ENCODE measurements around the gene EIPR1.

EIPR1 gene

DNA sequence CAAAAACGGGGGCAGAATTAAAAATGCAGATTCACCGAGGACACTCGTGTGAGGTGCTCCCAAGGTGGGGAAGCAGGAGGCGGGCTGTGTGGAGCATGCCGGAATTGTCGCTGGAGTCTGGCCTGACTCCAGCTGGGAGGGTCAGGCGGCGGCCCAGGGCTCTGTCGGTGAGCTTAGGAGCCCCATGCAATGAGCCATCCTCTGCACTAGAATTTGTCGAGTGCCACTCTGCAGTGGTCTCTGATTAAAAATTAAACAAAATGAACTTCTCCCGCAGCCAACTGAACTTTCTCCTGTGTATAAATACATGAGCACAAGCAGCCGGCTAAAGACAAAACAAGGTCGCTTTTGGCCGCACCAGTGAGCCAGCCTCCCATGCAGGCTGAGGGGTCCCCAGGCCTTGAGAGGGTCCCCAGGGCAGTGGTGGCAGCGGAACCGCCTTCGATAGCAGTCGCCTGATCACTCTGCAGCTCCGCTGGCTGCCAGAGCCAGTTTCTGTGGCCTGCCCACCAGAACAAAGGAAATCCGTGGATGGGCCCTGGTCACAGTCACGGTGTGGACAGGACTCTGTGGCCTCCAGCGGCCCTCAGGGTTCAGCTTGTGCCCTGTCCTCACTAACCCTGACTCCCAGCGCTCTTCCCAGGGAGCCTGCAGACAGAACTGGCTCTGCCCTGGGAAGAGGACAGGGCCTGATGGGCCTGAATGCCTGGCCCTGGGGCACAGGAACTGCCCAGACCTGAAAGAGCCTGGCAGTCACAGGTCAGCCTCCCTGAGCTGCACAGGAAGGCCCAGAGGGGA, 201.3 kb downstream of the EIPR1 start:
- DNase-seq (ENCODE audit: low read depth) = no peak
- H3K4me3 ChIP-seq (ENCODE audit: low read depth, low read length) = no peak overlapping the region

DNA sequence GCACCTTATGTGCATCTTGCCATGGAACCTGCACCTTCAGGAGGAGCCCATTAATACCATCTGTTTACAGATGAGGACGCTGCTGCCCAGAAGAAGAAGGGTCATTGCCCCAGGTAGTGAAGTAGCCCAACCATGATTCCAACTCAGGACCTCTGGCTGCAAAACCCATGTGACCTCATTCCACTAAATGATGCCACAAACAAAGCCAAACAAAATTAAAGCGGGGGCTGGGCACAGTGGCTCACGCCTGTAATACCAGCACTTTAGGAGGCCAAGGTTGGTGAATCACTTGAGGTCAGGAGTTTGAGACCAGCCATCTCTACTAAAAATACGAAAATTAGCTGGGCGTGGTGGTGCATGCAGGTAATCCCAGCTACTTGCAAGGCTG, 202.1 kb downstream of the EIPR1 start:
- no peak for DNase-seq (ENCODE audit: low read depth)

DNA sequence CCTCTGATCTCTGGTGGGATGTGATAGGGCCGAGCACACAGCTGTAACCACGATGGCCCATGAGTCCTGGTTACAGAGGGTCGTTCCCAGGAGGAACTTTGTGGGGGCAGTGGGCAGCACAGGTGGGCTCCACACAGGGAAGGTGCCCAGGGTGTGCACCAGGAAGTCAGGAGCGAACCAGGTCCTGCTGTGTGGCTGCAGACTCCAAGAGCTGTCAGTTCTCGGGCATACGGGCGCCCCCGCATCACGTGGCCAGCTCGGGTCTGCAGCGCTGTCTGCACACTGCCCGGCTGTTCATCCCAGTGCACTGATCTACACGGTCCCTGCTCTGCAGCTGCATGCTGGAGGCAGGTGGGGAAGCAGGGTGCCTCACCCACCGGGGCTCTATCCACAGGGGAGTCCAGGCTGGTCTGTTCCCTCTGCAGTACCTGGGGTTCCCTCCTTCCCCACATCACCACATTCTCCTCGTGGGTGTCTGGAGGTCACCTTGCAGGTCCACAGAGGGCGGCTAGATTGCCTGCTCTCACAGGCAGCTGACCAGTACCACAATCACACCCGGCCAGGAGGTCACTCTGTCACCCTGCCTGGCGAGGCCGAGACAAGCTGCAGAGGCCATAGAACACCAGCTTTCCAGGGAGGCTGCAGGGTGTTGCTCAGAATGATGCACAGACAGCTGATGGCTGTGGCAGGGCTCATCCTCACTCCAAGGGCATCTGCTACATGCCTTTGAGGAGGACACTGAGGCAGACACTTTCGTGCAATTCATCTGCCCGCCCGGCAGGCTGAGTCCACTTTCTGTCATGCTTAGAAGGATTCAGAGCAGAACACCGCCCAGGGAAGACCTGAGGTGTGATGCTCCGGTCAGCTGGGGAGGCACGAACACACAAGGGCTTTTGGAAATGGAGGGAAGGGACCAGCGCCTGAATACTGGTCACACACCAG, 202.7 kb downstream of the EIPR1 start:
- H3K4me3 ChIP-seq (ENCODE audit: low read depth, low read length) = no peak overlapping the region
- no peak for DNase-seq (ENCODE audit: low read depth)

More for the DNA sequence above, 202.1 kb downstream of the EIPR1 start:
- H3K4me3 ChIP-seq (ENCODE audit: low read depth, low read length) = no peak overlapping the region

DNA sequence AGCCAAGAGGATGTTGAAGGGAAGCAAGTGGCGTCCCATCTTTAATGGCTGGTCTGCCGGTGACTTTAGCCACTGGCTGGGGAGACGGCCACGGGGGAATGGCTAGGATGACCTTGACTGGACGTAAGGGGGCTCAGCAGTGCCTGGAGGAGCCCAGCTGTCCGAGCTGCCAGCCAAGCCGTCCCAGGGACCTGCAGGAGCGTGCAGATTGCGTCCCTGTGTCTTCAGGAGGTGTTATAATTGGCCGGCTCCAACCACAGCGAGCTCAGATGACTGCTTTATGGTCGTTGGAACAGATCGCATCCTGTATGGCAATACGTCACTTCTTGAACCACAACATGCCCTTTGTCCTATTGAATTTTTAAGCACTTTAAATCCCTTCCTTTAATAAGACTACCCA, 204.6 kb downstream of the EIPR1 start:
- no peak for DNase-seq (ENCODE audit: low read depth)
- no peak overlapping the region for H3K4me3 ChIP-seq (ENCODE audit: low read depth, low read length)

DNA sequence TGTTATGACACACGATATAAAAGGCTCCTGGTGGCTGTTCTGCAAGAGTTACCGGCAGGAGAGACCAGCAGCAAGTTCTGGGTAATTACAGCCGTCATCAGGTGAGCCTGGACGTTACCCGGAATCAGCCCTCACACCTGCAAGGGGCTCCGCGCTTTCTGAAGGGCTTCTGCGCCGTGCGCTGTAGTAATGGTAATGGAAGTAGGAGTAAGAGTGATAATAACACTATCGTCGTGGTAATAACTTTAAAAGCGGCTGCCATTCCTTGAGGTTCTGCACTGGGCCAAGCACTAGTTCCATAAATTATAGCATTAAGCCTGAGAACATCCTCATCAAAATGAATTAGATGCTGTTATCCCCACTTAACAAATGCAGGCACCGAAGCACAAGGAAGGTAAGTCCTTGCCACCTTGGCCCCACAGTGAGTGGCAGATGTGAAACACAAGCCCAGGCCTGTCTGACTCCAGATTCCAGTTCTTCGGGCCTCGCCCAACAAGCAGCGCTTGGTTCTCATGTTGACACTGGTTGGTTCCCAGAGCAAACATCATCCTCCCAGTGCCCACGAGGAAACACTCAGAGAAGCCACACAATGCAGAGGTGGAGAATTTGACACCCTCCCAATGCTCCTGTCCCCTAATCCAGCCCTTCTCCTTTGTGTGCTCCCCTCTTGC, 205.2 kb downstream of the EIPR1 start:
- H3K4me3 ChIP-seq (ENCODE audit: low read depth, low read length) = no peak overlapping the region
- no peak for DNase-seq (ENCODE audit: low read depth)

DNA sequence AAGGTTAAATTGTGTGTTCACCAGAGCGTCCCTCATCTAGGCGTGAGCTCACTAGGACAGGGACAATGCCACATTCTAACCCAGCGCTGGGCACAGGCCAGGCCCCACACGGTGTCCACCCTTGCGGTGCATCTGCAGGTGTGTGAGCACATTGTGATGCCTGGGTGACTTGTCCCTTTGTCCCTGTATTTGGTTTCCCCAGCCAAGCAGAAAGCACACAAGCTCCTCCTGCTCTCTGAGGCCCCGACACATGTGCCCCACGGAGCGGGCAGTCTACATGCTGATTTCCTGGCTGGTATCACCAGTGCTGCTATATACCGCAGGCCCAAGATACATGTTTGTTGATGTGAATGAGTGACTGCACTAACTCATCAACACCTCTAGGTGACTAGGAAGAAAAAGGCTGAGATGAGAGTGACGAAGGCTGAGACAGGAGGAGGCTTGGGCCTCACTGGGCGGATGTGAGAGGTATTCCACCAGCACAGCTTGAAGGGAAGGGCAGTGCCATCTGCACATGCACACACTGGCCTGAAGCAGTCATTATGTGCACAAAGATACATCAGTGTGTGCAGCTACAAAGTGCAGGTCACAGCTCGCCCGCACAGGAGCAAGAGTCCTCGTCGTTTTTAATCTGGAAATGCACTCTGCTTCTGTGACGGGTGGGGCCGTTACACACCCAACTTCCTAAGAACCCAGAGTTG, 205.9 kb downstream of the EIPR1 start:
- no peak overlapping the region for H3K4me3 ChIP-seq (ENCODE audit: low read depth, low read length)
- no peak for DNase-seq (ENCODE audit: low read depth)

DNA sequence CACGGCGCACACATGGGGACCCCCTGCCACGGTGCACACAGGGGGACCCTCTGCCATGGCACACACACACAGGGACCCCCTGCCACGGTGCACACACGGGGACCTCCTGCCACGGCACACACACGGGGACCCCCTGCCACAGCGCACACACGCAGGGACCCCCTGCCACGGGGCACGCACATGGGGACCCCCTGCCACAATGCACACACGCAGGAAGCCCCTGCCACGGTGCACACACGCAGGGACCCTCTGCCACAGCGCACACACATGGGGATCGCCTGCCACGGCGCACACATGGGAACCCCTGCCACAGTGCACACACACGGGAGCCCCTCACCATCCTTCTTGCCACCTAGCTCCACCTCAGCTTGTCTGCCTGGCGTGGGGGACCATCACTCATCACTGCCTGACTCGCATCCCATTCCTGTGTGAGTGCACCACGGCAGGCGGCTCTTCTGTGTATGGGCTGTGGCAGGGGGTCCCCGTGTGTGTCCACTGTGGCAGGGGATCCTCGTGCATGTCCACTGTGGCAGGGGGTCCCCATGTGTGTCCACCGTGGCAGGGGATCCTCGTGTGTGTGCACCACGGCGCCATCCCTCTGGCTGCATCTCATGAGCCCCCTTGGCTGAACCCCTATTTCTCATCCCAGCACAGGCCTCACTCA, 206.7 kb downstream of the EIPR1 start:
- H3K4me3 ChIP-seq (ENCODE audit: low read depth, low read length) = no peak overlapping the region
- no peak for DNase-seq (ENCODE audit: low read depth)

DNA sequence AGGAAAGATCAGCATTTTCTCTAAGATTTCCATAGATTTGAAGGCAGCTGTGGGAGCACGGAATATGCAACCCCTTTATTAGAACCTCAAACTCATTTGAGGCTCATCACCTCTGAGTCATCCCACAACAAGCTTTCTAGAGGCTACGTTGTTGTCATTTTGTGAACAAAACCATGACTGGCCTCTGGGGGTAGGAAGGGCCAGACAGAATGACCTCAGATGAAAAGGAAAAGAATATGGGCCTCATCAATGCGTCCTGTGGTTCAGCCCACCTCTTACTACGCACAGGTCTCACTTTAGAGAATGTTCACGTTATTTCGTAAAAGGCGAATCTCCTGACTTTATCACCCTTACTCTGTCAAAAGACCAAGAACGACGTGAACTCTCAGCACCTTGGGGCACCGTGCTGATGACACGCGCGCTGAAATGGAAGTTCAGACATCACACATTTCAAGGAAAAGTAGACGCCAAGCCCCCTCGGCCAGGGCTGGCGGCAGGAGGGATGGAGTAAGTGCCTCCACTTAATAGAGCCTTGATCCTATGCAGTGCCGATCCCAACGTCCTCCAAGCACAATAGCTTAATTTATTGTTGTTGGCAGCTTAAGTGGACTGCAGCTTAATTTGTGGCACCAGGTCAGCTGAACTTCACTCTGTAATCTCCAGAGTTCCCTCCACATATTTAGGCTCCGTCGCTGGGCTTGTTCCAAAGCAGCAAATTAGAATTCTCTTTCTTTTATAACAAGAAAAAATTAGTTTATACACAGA, 208.3 kb downstream of the EIPR1 start:
- H3K4me3 ChIP-seq (ENCODE audit: low read depth, low read length) = no peak overlapping the region
- DNase-seq (ENCODE audit: low read depth) = no peak

DNA sequence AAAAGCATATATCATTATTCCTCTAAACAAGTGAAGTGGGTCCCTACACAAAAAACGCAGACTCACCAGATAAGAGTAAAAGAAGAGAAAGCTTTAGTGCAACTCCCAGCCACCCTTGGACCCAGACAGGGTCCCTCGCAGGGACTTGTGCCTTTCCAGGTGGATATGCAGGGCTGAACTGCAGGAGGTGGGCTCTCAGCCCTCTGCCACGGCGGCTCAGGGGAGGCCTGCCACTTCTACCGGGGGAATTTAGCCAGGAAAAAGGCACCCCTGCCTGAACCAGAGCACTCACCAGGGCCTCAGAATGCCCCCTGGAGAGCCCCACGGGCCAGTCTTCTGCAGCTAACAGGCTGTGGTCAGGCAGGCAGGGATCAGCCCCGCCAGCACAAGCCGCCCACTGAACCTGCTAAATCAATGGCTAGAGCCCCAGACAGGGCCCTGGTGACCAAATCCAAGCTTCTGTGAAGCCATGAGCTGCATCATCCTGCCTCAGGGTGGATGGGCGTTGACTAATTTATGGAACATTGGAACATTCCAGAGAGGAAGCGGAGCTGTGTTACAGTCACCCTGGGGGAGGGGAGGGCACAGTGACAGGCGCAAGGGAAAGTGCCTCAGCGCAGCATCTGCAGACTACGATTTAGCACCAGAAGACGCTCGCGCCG, 209.3 kb downstream of the EIPR1 start:
- no peak overlapping the region for H3K4me3 ChIP-seq (ENCODE audit: low read depth, low read length)
- peak; percentile 59 for DNase-seq (ENCODE audit: low read depth)

DNA sequence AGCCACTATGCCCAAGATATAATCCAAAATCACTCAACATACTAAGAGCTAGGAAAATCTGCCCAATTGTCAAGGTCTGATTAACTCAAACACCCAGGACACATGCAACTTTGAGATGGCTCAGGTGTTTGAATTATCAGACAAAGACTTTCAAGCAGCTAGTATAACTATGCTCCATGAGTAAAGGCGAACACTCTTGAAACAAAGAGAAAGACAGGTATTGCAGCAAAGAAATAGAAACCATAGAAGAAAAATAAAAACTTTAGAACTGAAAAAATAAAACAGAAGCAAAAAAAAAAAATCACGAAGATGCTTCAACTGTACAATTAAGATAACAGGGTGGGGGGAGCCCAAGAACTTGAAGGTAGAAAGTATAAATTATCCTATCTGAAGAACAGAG, 214.2 kb downstream of the EIPR1 start:
- no peak overlapping the region for H3K4me3 ChIP-seq (ENCODE audit: low read depth, low read length)
- DNase-seq (ENCODE audit: low read depth) = no peak

DNA sequence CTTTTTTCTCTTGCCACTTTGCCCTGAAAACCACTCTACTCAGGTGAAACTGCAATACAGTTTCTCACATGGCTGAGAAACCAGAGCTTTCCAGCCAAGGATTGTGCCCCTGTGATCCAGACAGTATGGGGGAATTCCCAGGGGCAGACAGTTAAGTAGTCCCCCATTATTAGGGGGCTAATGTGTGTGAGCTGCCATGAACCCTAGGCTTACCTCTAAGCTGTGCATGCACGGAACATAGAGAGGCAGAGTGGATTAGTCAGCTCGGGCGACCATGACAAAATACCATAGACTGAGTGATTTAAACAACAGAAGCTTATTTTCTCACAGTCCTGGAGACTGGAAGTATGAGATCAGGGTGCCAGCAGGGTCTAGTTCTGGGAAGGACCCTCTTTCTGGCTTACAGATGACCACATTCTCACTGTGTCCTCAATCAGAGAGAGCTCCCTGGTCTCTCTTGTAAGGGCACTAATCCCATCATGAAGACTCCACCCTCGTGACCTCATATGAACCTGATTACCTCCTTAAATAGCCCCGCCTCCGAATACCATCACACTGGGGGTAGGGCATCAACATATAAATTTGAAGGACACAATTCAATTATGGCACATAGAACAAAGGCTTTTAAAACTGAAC, 215.1 kb downstream of the EIPR1 start:
- DNase-seq (ENCODE audit: low read depth) = no peak
- no peak overlapping the region for H3K4me3 ChIP-seq (ENCODE audit: low read depth, low read length)

DNA sequence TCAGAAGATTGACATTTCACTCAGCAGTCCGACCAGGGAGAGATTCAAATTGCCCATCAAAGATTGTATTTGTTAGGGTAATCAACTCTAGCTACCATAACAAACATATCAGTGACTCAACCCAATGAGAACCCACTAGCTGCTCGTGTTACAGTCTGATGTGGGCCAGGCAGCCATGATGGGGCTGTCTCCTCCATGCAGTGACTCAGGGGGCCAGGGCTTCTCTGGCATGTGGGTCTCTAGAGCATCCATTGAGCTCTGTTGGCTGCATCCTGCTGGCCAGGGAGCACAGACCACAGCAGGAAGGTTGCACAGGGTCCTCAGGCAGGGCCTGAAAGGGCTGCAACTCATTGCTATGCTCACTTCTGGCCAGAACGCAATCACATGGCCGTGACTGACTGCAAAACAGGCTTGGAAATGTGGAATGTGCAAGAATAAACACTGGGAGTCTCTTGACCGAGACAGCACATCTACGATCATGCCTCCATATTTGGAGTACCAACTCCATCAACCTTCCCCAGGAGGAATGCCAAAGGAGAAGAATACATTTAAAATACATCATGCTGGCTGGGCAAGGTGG, 216.8 kb downstream of the EIPR1 start:
- no peak overlapping the region for H3K4me3 ChIP-seq (ENCODE audit: low read depth, low read length)
- DNase-seq (ENCODE audit: low read depth) = no peak

DNA sequence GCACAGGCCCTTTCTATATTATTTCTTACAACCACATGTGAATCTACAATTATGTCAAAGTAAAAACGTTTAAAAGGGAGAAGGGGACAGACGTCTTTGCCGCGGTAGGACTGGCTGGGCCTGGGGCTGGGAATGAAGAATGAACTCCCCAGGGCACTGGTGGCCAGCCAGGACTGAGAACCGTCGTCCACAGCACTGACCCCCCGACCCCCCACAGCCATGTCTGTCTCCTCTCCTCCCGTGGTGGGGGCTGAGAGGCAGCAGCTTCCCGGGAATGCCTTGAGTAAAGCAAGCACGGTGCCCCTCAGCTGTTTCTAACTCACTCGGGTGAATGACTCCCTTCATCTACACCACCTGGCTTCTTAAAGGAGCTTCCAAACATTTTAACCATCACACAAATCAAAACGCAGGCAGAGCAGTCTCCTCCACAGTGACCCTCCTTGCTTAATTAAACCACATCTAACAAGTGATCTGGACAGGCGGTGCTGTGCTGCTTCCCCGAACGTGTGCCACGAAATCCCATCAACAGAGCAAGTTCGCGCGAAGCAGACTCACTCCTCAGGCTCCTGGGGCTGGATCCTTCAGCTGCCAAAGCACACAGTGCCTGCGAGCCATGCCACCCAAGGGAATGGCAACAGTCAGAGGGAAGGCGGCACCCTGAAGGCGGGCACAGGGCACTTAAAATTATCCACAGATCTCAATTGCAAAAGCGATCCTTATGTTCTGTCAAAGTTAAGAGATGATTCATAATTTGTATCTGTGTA, 217.7 kb downstream of the EIPR1 start:
- no peak overlapping the region for H3K4me3 ChIP-seq (ENCODE audit: low read depth, low read length)
- no peak for DNase-seq (ENCODE audit: low read depth)

DNA sequence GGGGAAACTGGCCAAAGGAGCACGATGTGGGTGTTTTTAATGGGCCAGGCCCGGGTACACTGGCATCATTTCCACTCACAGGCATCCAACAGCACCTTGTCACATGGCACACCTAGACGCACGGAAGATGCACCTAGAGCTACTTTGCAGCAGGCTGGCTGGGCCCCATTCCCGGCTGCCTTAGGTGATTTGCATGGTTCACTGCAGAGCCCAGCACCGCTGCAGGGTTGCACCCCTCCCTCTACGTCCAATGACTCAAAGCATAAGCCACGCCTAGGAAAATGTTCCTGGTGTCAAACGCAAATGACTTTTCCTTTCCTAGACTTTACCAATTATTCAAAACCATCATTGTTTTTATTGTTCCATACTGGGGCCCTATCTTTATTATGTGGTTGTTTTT, 222.9 kb downstream of the EIPR1 start:
- no peak overlapping the region for H3K4me3 ChIP-seq (ENCODE audit: low read depth, low read length)

DNA sequence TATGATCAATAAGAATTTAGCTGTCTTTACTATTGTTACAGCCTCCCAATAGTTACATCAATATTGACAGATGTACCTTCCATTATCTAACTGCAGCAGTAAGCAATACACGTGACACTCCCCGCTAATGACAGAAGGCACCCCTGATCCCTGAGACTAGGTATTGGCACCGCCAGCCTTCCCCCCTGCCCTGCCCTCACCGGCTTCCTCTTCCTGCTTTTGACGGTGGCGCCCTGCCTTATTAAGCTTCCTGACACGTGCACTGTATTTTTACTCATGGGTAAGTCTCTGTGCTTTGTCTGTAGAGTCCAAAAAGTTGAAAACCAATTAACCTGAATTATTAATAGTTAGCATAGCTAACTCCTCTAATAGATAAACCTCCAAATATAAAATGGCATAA, 223.5 kb downstream of the EIPR1 start:
- no peak overlapping the region for H3K4me3 ChIP-seq (ENCODE audit: low read depth, low read length)
- no peak for DNase-seq (ENCODE audit: low read depth)

More for the DNA sequence above, 222.9 kb downstream of the EIPR1 start:
- DNase-seq (ENCODE audit: low read depth) = no peak

DNA sequence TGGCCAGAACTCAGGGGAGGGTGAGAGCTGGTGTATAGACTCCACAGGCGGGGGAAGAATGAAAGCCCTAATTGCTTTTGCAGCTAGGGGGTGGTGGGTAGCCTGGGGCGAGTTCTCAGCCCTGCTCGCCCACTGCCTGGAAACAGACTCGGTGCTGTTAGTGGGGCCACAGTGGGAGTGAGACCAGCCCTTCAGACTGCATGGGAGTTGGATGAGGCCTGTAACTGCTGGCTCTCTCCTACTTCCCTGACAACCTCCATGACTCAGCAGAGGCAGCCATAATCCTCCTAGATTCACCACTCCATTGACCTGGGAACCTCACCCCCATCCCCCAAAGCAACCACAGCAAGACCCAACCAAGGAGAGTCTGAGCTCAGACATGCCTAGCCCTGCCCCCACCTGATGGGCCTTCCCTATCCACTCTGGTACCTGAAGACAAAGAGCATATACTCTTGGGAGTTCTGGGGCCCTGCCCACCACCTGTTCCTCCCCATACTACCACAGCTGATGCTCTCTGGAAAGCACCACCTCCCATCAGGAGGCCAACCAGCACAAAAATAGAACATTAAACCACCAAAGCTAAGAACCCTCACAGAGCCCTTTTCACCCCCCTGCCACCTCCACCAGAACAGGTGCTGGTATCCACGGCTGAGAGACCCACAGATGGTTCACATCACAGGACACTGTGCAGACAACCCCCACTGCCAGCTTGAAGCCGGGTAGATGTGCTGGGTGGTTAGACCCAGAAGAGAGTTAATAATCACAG, 226.3 kb downstream of the EIPR1 start:
- no peak overlapping the region for H3K4me3 ChIP-seq (ENCODE audit: low read depth, low read length)
- no peak for DNase-seq (ENCODE audit: low read depth)
